Measurements from ENCODE around the gene SLC6A8. TPM values are rescaled to one million over a fixed set of nuclear protein-coding genes. Genes with fewer than 3 reads are reported as not detected.

The SLC6A8 gene
- total RNA-seq (1.8 and 2.9 TPM in 2 replicates), polyA plus RNA-seq (0.49 and 1.3 TPM in 2 replicates), polyA minus RNA-seq (4.6 and 7.8 TPM in 2 replicates)
- 0.40 TPM for total RNA-seq (2013)

GRCh38 chrX:153687121-153688039 lies at the start of gene SLC6A8:
SLC6A8 (plus strand) TSS chrX:153687926; CDS start chrX:153688575, 649 bp downstream.
- Histone ChIP-seq H4K20me1 (ENCODE audit: control insufficient read depth, insufficient read depth, low read length, poor library complexity, severe bottlenecking) (no peaks in the 10 kb centered on the region), H3K9ac (ENCODE audit: low read length) (peak within 1 kb of the TSS; percentile 47), H3K4me2 (replicated peaks; ENCODE audit: low read depth, low read length, poor library complexity, severe bottlenecking) (peak within 1 kb of the TSS; percentile 58), H3K79me2 (ENCODE audit: control insufficient read depth, insufficient read depth, low read length) (no peaks in the 10 kb centered on the region), H3K27me3 (replicated peaks in 1 of 4; ENCODE audit: control extremely low read depth in 1 of 4, control insufficient read depth in 3 of 4, insufficient read depth in 4 of 4, low read length in 3 of 4) (peaks cover 0 to 13% (median 1%) of the 10 kb centered on the region in 4 experiments), H3K4me3 (ENCODE audit: control extremely low read depth in 1 of 5, extremely low read depth in 1 of 5, insufficient read depth in 1 of 5, low read depth in 2 of 5, low read length in 4 of 5) (peak within 1 kb of the TSS in 4 of 5 experiments; percentile 26 to 48 (median 38)), H3K36me3 (replicated peaks in 1 of 2; ENCODE audit: control extremely low read depth in 1 of 2, control insufficient read depth in 1 of 2, extremely low read depth in 1 of 2, insufficient read depth in 2 of 2, low read length in 1 of 2) (no peaks in the 10 kb centered on the region), H3K9me3 (ENCODE audit: control extremely low read depth in 1 of 3, control insufficient read depth in 2 of 3, insufficient read depth in 1 of 3, low read length in 2 of 3) (no peaks in the 10 kb centered on the region), H3K4me1 (ENCODE audit: control insufficient read depth in 2 of 2, insufficient read depth in 2 of 2, low read length in 2 of 2) (peaks cover 0 to 4% of the 10 kb centered on the region in 2 donors), H2AFZ (ENCODE audit: insufficient read depth, low read depth, low read length, poor library complexity, severe bottlenecking) (peak within 1 kb of the TSS; percentile 69), H3K27ac (ENCODE audit: low read length in 2 of 2) (no peak within 1 kb of the TSS)
- Mint-ChIP-seq H3K9me3 (ENCODE audit: insufficient read depth) (no peaks in the 10 kb centered on the region), H3K27me3 (no peaks in the 10 kb centered on the region), H3K27ac (no peak within 1 kb of the TSS), H3K4me1 (no peaks in the 10 kb centered on the region), H3K4me3 (peak within 1 kb of the TSS; percentile 83)
- POLR2A ChIA-PET: interaction anchor here (0.7 kb wide), 1 partner anchor 240 kb away, joined by 6 read pairs; no protein-coding TSS in a partner anchor
- peak; percentile 62 for ATAC-seq (ENCODE audit: low read depth)
- intact Hi-C loops (cut with micrococcal nuclease): no loop called here
- CTCF ChIA-PET: interaction anchor here (0.8 to 1.5 kb wide), 6 partner anchors 21 to 280 kb away, joined by 3 to 5 read pairs (median 4); no protein-coding TSS in a partner anchor
- TF ChIP-seq CTCF (IDR thresholded peaks at IDR 0.05) (peak; percentile 39), EZH2 (IDR thresholded peaks at IDR 0.05; ENCODE audit: borderline replicate concordance, insufficient read depth, low read depth, low read length, poor library complexity, severe bottlenecking) (no peak)
- WGBS (ENCODE audit: insufficient coverage): under 1% methylated on average over 23 of the region's 66 CpGs
- DNase-seq: peak; percentile 59

- H3K9ac ChIP-seq (ENCODE audit: low read length): no peak overlapping the region
- WGBS (ENCODE audit: insufficient coverage): 89% methylated on average over 6 of the region's 6 CpGs
- no peak overlapping the region for H2AFZ ChIP-seq (ENCODE audit: insufficient read depth, low read depth, low read length, poor library complexity, severe bottlenecking)
- TF ChIP-seq CTCF (IDR thresholded peaks at IDR 0.05): no peak
- no peak for TF ChIP-seq EZH2 (IDR thresholded peaks at IDR 0.05; ENCODE audit: borderline replicate concordance, insufficient read depth, low read depth, low read length, poor library complexity, severe bottlenecking)
- no peak for ATAC-seq (ENCODE audit: low read depth)
- no peaks in the 10 kb centered on the region for H4K20me1 ChIP-seq (ENCODE audit: control insufficient read depth, insufficient read depth, low read length, poor library complexity, severe bottlenecking)
- no peak overlapping the region for H3K4me2 ChIP-seq (replicated peaks; ENCODE audit: low read depth, low read length, poor library complexity, severe bottlenecking)
- ChIA-PET POLR2A (interaction anchor here (0.5 kb wide), 1 partner anchor 26 kb away, joined by 6 read pairs; no protein-coding TSS in a partner anchor), CTCF (no interaction called here)
- Mint-ChIP-seq H3K27ac (no peak overlapping the region), H3K4me1 (peaks cover 12% of the 10 kb centered on the region), H3K9me3 (ENCODE audit: insufficient read depth) (no peaks in the 10 kb centered on the region), H3K4me3 (no peak overlapping the region), H3K27me3 (peaks cover 11% of the 10 kb centered on the region)
- intact Hi-C loops (cut with micrococcal nuclease): no loop called here
- no peaks in the 10 kb centered on the region for H3K79me2 ChIP-seq (ENCODE audit: control insufficient read depth, insufficient read depth, low read length)
- no peak for DNase-seq
- no peaks in the 10 kb centered on the region for H3K9me3 ChIP-seq (ENCODE audit: control extremely low read depth in 1 of 3, control insufficient read depth in 2 of 3, insufficient read depth in 1 of 3, low read length in 2 of 3)
- no peaks in the 10 kb centered on the region for H3K36me3 ChIP-seq (replicated peaks in 1 of 2; ENCODE audit: control extremely low read depth in 1 of 2, control insufficient read depth in 1 of 2, extremely low read depth in 1 of 2, insufficient read depth in 2 of 2, low read length in 1 of 2)
- H3K4me1 ChIP-seq (ENCODE audit: control insufficient read depth in 2 of 2, insufficient read depth in 2 of 2, low read length in 2 of 2): peaks cover 11 to 12% of the 10 kb centered on the region in 2 donors
- H3K27ac ChIP-seq (ENCODE audit: low read length in 2 of 2): no peak overlapping the region
- H3K27me3 ChIP-seq (replicated peaks in 1 of 4; ENCODE audit: control extremely low read depth in 1 of 4, control insufficient read depth in 3 of 4, insufficient read depth in 4 of 4, low read length in 3 of 4): peaks cover 0 to 33% (median 3%) of the 10 kb centered on the region in 4 experiments
- no peak overlapping the region for H3K4me3 ChIP-seq (ENCODE audit: control extremely low read depth in 1 of 5, extremely low read depth in 1 of 5, insufficient read depth in 1 of 5, low read depth in 2 of 5, low read length in 4 of 5)
Measured at GRCh38 chrX:153638041-153638371, 49.7 kb upstream of the SLC6A8 start.

Measured in B cell (primary cell).